HTR-8/SVneo (cell line): ENCODE measurements around the gene HMGN4.
"Not testable (repeated sequence)": the region's sequence is repeated elsewhere in the genome, so short reads cannot be mapped to it uniquely, and the experiment has no call there.

Source experiments
- DNase-seq: peaks from one replicate; pipeline ENCODE4 v3.0.0; 2011; ENCODE audit warnings: low spot score, mixed read lengths; ENCODE audit not compliant: insufficient read length
- FAIRE-seq: peaks from 2 replicates; lab custom pipeline; 2011; peaks lifted over from hg19 to GRCh38; lab: Jason Lieb, UNC

Gene HMGN4

GRCh38 chr6:26545627-26546026 lies 7.5 kb downstream of the HMGN4 start:
- FAIRE-seq = no peak
- no peak for DNase-seq

- FAIRE-seq, DNase-seq: not testable (repeated sequence)
Measured at GRCh38 chr6:26547363-26547762, 9.2 kb downstream of the HMGN4 start.

GRCh38 chr6:26550250-26550993 lies 12.3 kb downstream of the HMGN4 start:
- DNase-seq (no peak), FAIRE-seq (no peak)

- no peak for FAIRE-seq
- no peak for DNase-seq
Measured at GRCh38 chr6:26552205-26552604, 14.0 kb downstream of the HMGN4 start.

- FAIRE-seq (no peak), DNase-seq (no peak)
Measured at GRCh38 chr6:26552640-26553188, 14.5 kb downstream of the HMGN4 start.

- FAIRE-seq = no peak
Measured at GRCh38 chr6:26553264-26553634, 15.1 kb downstream of the HMGN4 start.

GRCh38 chr6:26553635-26554446 lies 15.7 kb downstream of the HMGN4 start:
- FAIRE-seq (no peak), DNase-seq (no peak)

More at GRCh38 chr6:26553264-26553634, 15.1 kb downstream of the HMGN4 start:
- DNase-seq = no peak

- DNase-seq (no peak), FAIRE-seq (no peak)
Measured at GRCh38 chr6:26554447-26554696, 16.2 kb downstream of the HMGN4 start.

- DNase-seq (no peak), FAIRE-seq (no peak)
Measured at GRCh38 chr6:26554697-26555504, 16.7 kb downstream of the HMGN4 start.

- FAIRE-seq (no peak), DNase-seq (no peak)
Measured at GRCh38 chr6:26555505-26556262, 17.5 kb downstream of the HMGN4 start.

GRCh38 chr6:26556263-26557070 lies 18.3 kb downstream of the HMGN4 start:
- DNase-seq (no peak), FAIRE-seq (no peak)

- no peak for DNase-seq
- FAIRE-seq = no peak
Measured at GRCh38 chr6:26561533-26562466, 23.6 kb downstream of the HMGN4 start.

- DNase-seq = no peak
- FAIRE-seq = no peak
Measured at GRCh38 chr6:26563488-26563887, 25.3 kb downstream of the HMGN4 start.

- FAIRE-seq (peak; percentile 68), DNase-seq (peak; percentile 86)
Measured at GRCh38 chr6:26568601-26569432, 30.7 kb downstream of the HMGN4 start.

- DNase-seq (no peak), FAIRE-seq (no peak)
Measured at GRCh38 chr6:26569433-26569764, 31.2 kb downstream of the HMGN4 start.

- FAIRE-seq = no peak
- no peak for DNase-seq
Measured at GRCh38 chr6:26570027-26570809, 32.1 kb downstream of the HMGN4 start.
